Raji (cell line): ENCODE measurements around the gene ISOC2.

Experiments used
- POLR2A ChIP-seq: IDR thresholded peaks from 2 replicates; pipeline ENCODE4 v1.6.1; 2011; ENCODE audit warnings: low read depth, low read length, control low read depth; ENCODE audit not compliant: insufficient read depth

Gene ISOC2

DNA sequence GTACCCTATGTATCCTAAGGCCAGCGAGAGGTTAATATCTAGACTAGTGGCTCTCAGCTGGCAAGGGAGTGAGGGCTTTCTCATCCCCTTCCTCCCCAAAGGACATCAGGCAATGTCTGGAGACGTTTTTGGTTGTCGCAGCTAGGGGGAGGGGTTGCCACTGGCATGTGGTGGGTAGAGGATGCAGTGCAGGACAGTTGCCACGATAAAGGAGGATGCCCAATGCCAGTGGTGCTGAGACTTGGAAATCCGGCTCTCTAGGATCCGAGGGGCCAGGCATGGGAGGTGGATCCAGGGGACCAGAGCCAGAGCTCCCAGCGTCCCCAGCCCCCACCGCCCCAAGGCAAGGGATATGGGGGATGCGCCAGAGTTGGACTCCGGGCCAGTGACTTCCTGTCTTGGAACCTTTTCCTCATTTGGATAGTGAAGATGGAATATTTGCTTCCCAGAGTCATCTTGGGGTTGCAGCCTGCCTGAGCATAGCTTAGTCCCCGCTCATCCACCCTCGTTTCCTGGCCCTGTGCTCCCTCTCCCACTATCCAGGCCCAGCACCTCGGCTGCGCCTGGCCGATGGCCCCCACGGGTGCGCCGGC, 31.7 kb upstream of the ISOC2 start:
- TF ChIP-seq POLR2A: no peak

DNA sequence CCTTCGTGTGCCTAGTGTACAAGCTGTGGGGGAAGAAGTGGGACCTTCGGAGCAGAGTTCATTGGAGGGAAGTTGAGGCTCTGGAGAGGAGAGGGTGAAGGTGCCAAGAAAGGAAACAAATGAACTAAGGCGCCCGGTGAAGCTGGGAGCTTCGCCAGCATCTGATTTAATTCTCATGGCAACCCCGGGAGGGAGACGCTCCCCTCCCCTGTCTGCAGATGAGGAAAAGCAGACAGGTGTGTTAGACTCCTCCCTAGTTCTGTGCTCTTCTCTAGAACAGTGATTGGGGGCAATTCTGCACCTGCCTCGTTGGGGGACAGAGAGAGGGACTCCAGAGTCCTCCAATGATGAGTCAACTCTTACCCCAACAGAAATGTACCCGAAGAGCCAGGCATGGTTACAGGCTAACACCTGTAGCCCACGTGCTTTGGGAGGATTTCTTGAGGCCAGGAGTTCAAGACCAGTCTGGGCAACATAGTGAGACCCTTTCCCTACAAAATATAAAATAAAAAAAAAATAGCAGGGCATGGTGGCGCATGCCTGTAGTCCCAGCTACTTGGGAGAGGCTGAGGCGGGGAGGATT, 31.0 kb upstream of the ISOC2 start:
- no peak for TF ChIP-seq POLR2A

DNA sequence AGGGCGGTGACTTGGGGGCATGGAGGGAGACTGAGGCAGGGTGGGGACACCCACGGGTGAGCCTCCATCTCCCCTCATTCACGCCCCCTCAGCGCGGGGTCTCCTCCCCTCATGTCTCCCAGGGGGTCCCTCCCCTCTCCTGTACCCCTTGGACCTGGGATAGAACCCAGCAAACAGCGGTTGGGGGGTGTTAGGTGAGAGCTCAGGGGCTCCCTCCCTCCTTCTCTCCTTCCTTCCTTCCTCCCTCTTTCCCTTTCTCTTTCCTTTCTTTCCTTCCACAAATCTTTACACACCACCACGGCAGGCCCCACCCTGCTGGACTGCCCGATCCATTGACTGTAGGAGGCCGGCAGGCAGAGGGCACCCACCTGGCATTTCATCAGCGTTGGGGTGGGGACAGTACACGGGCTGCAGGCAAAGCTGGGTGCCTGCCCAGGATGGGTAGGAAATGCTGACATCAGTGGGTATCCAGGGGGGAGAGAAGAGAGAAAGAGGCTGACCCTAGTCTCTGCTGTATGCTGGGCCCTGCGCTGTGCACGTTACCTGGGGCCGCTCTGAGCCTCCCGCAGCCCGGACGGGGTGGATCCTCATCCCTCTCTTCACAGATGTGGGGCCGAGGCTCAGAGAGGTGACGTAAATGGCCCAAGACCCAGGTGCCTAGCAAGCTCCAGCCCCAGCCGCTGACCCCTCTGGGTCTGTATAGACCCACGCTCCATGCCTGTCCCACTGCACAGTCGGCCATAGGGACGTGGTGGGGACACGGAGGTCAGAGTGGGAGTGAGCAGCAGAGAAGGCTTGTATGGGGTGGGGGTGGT, 30.3 kb upstream of the ISOC2 start:
- TF ChIP-seq POLR2A: no peak

DNA sequence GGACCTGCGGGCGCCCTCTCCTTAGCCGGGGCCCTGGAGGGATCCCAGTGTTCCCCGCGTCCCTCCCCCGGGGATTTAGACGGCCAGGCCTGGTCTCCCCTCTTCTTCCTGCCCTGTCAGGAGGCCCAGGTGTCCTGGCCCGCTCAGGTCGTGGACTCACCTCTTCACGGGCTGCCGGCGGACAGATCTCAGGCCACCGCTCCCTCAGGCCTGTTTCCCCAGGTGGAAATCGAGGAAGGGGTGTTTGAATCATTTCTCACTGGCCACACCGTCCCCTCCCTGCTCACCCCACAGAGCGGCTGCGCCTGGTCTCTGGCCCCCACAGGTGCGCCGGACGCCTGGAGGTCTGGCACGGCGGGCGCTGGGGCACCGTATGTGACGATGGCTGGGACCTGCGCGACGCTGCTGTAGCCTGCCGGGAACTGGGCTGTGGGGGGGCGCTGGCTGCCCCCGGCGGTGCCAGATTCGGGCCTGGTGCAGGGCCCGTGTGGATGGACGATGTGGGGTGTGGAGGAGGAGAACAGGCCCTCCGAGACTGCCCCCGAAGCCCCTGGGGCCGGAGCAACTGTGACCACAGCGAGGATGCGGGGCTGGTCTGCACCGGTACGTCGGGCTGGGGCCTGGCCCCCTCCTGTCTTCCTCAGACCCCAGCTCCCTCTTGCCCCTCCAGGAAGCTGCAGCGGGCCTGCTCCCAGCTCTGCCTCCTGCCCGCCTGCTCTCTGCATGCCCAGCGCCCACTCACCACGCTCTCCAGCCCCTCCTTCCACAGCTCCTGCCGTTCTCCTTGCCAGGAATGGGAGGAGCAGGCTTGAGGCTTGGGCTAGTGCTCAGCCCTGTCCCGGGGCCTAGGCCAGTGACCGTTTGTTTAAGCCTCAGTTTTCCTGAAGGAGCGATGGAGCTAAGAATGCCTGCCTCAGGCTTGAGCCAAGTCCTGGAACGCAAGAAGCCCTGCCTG, 29.3 kb upstream of the ISOC2 start:
- no peak for TF ChIP-seq POLR2A

DNA sequence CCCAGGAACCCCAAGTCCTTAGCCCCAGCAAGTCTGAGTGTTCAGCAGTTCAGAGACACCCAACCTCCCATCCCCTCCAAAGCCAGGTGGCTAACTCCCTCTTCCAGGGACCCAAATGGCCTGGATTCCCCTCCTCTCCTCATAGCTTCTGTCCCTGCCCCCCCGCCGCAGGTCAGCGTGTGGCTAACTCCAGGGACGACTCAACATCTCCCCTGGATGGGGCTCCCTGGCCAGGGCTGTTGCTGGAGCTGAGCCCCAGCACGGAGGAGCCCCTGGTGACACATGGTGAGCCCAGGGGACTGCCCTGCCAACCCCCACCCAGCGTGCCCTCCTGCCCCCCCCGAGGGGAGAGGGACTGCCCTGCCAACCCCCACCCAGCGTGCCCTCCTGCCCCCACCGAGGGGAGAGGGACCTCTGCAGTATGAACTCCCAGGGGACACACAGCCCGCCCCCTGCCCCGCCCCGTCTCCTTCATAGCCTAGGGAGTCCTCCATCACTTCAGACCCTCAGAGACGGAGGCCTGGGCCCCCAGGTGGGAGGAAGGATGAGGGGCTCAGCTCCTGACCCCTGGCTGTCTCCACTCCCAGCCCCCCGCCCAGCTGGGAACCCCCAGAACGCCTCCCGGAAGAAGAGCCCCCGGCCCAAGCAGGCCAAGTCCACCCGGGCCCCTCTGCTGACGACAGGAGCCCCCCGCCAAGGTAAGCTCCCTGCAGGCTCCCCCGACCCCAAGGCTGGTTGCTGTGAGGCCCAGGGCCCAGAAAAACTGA, 28.5 kb upstream of the ISOC2 start:
- no peak for TF ChIP-seq POLR2A

DNA sequence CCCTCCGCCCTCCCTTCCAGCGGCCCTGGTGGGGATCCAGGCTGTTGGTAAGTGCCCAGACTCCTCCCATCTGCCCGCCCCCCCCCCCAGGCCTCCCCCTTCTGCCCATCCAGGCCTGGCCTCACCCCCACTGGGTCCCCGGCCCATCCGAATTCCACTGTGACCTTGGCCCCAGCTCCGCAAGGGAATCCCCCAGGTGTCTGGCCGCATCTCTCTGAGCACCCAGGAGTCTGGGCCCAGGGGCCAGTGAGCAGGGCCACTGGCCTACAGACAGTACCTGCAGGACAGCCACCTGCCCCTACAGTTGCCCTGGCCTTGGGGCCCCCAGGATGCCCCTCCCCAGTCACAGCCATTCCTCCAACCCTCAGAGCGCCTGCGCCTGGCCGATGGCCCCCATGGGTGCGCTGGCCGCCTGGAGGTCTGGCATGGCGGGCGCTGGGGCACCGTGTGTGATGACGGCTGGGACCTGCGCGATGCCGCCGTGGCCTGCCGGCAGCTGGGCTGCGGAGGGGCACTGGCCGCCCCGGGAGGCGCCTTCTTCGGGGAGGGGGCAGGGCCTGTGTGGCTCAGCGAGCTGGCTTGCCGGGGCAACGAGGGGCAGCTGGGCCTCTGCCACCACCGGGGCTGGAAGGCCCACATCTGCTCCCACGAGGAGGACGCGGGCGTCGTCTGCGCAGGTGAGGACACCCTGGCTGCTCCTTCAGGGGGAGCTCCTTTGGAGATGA, 27.7 kb upstream of the ISOC2 start:
- no peak for TF ChIP-seq POLR2A

DNA sequence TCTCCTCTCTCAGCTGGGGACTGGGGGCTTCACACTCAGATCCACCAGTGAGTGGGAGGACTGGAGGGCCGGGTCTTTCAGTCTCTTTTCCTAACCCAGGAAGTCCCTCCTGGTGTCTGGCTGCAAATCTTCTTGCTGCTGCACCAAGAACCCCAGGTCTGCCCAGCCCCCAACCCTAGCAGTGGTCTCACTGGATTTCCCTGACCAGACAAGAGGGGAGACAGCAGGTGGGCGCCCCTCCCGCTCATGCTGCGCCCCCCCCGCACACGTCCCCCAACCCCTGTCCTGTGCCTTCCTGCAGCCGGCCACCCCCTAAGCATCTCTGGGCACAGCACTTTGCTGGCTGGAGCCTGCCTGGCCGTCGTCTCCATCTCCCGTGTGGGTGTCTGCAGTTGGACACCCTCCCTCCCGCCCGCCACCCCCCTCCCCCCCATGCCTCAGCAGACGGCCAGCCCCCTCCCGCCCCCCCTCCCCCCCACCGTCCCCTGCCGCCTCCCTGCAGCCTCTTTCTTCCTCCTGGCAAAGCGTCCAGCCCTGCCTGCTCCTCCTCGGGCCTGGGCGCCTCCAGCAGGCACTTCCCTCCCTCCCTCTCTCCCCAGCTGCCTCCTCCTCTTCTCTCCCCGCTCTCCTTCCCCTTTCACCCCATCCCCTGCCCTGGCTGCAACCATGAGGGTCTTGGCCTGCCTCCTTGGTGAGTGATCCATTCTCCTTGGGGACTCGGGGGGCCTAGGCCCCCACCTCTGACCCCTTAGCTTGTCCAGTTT, 26.7 kb upstream of the ISOC2 start, which contains the start of gene SSC5D:
Gene SSC5D (plus strand): TSS at position 513 of the 764 bp plus-strand sequence. CDS start 154 bp downstream, at position 667.
- TF ChIP-seq POLR2A: no peak

DNA sequence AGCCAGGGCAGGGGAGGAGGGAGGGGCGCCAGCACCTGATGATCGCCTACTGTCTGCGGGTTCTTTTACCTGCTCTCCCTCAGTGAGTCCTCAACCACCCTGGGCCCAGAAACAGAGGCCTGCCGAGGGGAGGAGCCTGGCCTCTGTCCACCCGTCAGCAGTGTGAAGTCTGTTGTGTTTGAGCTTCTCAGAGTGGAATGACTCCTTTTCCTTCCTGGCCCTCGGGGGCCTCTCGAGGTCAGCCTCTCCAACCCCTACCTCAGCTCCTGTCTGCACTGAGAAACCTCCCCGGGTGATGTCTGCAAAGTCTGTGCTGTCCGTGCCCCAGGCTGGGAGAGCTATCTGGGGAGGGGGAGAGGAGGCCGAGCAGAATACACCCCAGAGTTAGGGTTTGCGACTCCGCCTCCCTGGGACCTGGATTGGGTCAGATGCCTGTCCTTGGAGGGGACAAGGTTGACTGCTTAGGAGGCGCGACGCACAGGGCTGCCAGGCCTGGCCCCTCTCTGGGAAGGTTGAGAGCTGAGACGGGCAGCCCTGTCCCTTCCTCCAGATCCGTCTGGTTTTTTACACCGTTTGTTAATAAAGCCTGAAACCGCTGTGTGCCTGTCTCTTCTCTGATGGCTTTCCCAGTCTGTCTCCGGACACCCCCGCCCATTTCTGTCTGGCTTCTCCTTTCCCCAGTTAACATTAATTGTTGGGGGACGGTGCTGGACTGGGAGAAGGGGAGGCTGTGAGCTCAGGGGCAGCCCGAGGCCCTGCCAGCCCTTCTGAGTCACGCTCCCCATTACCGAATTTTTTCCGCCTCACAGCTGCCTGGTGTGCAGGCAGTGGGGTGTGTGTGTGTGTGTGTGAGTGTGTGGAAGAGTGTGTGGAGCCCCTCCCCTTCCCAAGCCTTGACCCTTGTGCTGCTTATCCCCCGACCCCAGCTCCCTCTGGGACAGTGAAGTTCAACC, 25.8 kb upstream of the ISOC2 start:
- no peak for TF ChIP-seq POLR2A

DNA sequence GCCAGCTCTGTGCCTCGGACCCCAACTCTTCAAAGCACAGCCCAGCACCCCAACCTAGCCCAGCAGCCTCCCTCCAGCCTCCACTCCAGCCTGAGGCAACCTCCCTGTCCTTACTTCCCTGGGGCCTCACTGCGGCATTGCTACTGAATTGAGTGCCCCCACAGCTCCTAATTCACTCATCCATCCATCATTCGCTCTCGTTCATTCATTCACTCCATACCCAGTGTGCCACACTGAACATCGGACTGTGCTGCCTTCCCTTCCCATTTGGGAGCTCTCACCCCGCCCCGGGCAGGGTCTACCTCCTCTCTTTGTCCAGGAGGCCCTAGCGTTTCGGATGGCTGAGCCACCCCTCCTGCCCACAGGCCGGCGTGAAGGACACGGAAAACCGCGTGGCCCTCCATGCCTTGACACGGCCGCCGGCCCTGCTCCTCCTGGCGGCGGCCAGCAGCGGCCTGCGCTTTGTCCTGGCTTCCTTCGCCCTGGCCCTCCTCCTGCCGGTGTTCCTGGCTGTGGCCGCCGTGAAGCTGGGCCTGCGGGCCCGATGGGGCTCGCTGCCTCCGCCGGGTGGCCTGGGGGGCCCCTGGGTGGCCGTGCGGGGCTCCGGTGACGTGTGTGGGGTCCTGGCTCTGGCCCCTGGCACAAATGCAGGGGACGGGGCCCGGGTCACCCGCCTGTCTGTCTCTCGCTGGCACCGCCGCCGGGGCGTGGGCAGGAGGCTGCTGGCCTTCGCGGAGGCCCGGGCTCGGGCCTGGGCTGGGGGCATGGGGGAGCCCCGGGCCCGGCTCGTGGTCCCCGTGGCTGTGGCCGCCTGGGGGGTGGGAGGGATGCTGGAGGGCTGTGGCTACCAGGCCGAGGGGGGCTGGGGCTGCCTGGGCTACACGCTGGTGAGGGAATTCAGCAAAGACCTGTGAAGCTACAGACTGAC, 24.9 kb upstream of the ISOC2 start:
- no peak for TF ChIP-seq POLR2A

DNA sequence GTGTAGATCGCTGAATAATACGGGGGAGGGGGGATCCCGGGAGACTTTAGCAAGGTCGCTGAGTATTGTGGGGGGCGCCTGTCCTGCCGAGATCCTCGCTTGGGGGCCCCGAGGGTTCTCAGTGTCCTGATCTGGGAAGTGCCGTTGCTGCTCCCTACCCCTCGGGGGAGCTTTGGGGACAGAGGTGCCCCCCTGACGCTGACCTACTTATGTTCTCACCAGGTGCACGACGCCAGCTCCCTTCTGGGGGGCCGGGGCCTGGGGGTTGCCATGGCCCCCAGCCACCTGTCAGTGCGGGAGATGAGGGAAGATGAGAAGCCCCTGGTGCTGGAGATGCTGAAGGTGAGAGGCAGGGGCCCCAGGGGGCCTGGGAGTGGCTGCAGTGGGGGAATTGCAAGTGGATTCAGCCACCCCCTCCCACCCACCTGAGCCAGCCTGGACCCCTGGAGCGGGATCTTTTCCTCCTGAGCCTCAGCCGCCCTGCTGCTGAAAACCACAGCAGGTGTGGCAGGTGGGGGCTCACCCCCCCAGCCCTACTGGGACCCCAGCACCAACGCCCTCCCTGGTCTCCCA, 24.1 kb upstream of the ISOC2 start:
- TF ChIP-seq POLR2A: no peak
